OCI-LY3 (cell line): Measurements from ENCODE around the gene ETV1.

Experiments used
- EZH2phosphoT487 ChIP-seq: fragments of 200-600 bp; shearing (Covaris generic); IDR thresholded peaks from 2 replicates; pipeline ENCODE4 v1.6.1; 2018; ENCODE audit warnings: antibody characterized with exemption, mixed run types, low read depth
- TF ChIP-seq, protein P1 (sequence below): fragments of 200-600, 300-600 bp; sonication (generic); IDR thresholded peaks from 2 replicates; pipeline ENCODE4 v1.5.1; 2014; ENCODE audit warnings: antibody characterized with exemption, low read length, low read depth

- TF ChIP-seq, protein P1, sequence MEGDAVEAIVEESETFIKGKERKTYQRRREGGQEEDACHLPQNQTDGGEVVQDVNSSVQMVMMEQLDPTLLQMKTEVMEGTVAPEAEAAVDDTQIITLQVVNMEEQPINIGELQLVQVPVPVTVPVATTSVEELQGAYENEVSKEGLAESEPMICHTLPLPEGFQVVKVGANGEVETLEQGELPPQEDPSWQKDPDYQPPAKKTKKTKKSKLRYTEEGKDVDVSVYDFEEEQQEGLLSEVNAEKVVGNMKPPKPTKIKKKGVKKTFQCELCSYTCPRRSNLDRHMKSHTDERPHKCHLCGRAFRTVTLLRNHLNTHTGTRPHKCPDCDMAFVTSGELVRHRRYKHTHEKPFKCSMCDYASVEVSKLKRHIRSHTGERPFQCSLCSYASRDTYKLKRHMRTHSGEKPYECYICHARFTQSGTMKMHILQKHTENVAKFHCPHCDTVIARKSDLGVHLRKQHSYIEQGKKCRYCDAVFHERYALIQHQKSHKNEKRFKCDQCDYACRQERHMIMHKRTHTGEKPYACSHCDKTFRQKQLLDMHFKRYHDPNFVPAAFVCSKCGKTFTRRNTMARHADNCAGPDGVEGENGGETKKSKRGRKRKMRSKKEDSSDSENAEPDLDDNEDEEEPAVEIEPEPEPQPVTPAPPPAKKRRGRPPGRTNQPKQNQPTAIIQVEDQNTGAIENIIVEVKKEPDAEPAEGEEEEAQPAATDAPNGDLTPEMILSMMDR, result no peak
- TF ChIP-seq EZH2phosphoT487, result no peak
Measured at GRCh38 chr7:13949445-13949844, 40.0 kb downstream of the ETV1 start.
